ENCODE data around the gene TRPT1. TPM values are rescaled to one million over a fixed set of nuclear protein-coding genes. Genes with fewer than 3 reads are reported as not detected.

TRPT1 gene
- total RNA-seq, 1 experiment from 2014 or later: 43.1 TPM

DNA sequence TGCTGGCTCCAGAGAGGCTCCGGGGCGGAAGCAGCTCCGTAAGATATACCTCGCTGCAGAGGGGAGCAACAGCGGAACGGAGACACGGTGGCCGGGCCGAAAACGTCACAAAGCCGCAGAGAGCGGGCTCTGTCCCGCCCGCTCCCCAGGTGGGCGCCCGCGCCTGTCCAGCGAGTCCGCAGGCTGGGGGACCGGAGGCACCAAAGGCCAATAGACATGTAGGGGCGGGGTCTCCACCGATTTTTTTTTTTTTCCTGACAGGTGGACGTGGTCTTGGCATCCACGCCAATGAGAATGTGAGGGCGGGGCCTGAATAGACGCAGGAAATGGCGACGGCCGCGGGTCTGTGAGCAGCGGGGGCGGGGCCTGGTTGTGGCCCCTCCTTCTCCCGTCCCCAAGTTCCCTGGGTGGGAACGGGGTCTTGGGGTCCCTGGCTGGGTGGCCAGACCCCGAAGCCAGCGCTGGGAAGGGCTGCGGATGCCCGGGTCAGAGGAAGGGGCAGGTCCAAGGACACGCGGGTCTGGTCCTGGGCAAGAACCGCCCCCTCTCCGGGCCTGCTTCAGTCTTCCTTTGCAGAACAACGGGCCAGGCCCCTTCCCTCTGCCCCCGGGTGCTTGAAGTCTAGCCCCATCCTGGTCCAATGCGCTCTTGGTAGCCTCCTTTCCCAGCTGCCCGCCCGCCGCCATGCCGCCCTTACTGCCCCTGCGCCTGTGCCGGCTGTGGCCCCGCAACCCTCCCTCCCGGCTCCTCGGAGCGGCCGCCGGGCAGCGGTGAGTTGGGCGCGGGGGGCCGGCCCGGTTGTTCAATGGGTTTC is 4.4 kb upstream of the TRPT1 start, which contains the start of gene DNAJC4:
Gene DNAJC4, plus strand, starts transcription at position 378 of the 814 bp plus-strand sequence. Its CDS starts 307 bp downstream, at position 685.
- no peak for TF ChIP-seq CTCF (IDR thresholded peaks at IDR 0.05; ENCODE audit: unreplicated experiment)
- Mint-ChIP-seq H3K9me3 (ENCODE audit: low read depth, unreplicated experiment) (no peaks in the 10 kb centered on the region), H3K4me1 (ENCODE audit: low read depth, unreplicated experiment) (peaks cover 7% of the 10 kb centered on the region), H3K36me3 (ENCODE audit: insufficient read depth, unreplicated experiment) (peaks cover 81% of the 10 kb centered on the region), H3K27me3 (ENCODE audit: unreplicated experiment) (no peaks in the 10 kb centered on the region), H3K27ac (ENCODE audit: unreplicated experiment) (peak within 1 kb of the TSS; percentile 50), H3K4me3 (ENCODE audit: low read depth, unreplicated experiment) (peak within 1 kb of the TSS; percentile 92)
- no TSS peak for BruUV-seq (replicated peaks)
- CTCF ChIA-PET: interaction anchor here (0.5 to 0.6 kb wide), 3 partner anchors 14 to 442 kb away, joined by 3 to 4 read pairs (median 3); no protein-coding TSS in a partner anchor
- intact Hi-C loops (cut with micrococcal nuclease; ENCODE audit: unreplicated experiment): no loop called here
- DNase-seq: peak; percentile 94

- peak overlapping the region; percentile 50 for H3K27ac Mint-ChIP-seq (ENCODE audit: unreplicated experiment)
- no peaks in the 10 kb centered on the region for H3K27me3 Mint-ChIP-seq (ENCODE audit: unreplicated experiment)
- DNase-seq: no peak
- H3K9me3 Mint-ChIP-seq (ENCODE audit: low read depth, unreplicated experiment): no peaks in the 10 kb centered on the region
- CTCF ChIA-PET: interaction anchor here (0.6 to 0.8 kb wide), 3 partner anchors 45 to 442 kb away, joined by 3 to 7 read pairs (median 4); no protein-coding TSS in a partner anchor
- H3K36me3 Mint-ChIP-seq (ENCODE audit: insufficient read depth, unreplicated experiment): peaks cover 81% of the 10 kb centered on the region
- peak overlapping the region; percentile 92 for H3K4me3 Mint-ChIP-seq (ENCODE audit: low read depth, unreplicated experiment)
- intact Hi-C loops (cut with micrococcal nuclease; ENCODE audit: unreplicated experiment): no loop called here
- BruUV-seq (replicated peaks): no TSS peak
- TF ChIP-seq CTCF (IDR thresholded peaks at IDR 0.05; ENCODE audit: unreplicated experiment): no peak
- peaks cover 7% of the 10 kb centered on the region for H3K4me1 Mint-ChIP-seq (ENCODE audit: low read depth, unreplicated experiment)
Observed at GRCh38 chr11:64229744-64230170, 3.8 kb upstream of the TRPT1 start.

DNA sequence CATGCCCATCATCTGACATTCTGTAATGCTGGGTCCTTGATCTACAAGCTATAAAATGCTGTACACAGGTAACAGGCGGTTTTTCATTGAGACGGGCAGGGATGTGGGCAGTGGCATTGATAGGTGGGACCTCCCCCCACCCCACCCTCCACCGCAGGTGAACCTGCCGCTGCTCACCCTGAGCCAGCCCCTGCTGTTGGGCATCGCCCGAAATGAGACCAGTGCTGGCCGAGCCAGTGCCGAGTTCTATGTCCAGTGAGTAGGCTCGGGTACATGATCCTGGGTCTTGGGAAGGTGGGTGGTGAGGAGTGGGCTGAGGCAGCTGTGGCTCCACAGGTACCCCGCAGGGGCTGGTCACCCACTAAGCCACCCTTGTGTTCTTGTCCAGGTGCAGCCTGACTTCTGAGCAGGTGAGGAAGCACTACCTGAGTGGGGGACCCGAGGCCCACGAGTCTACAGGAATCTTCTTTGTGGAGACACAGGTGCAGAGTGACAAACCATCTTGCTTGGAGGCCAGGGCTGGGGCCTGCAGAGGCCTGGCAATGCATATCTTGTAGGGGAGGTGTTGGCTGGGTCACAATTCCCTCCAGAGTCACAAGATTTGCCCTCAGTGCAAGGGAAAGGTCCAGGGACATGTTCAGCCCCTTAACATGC is 3.2 kb upstream of the TRPT1 start:
- no peak for TF ChIP-seq CTCF (IDR thresholded peaks at IDR 0.05; ENCODE audit: unreplicated experiment)
- Mint-ChIP-seq H3K27ac (ENCODE audit: unreplicated experiment) (peak overlapping the region; percentile 50), H3K9me3 (ENCODE audit: low read depth, unreplicated experiment) (no peaks in the 10 kb centered on the region), H3K4me1 (ENCODE audit: low read depth, unreplicated experiment) (peaks cover 7% of the 10 kb centered on the region), H3K4me3 (ENCODE audit: low read depth, unreplicated experiment) (peak overlapping the region; percentile 92), H3K27me3 (ENCODE audit: unreplicated experiment) (no peaks in the 10 kb centered on the region), H3K36me3 (ENCODE audit: insufficient read depth, unreplicated experiment) (peaks cover 86% of the 10 kb centered on the region)
- BruUV-seq (replicated peaks): TSS peak; percentile 3
- intact Hi-C loops (cut with micrococcal nuclease; ENCODE audit: unreplicated experiment): no loop called here
- CTCF ChIA-PET: interaction anchor here (0.8 kb wide), 1 partner anchor 404 kb away, joined by 7 read pairs; no protein-coding TSS in a partner anchor
- DNase-seq: no peak

GRCh38 chr11:64227405-64227956 is 1.5 kb upstream of the TRPT1 start:
- peak overlapping the region; percentile 14 for H3K27ac Mint-ChIP-seq (ENCODE audit: unreplicated experiment)
- peaks cover 7% of the 10 kb centered on the region for H3K4me1 Mint-ChIP-seq (ENCODE audit: low read depth, unreplicated experiment)
- TF ChIP-seq CTCF (IDR thresholded peaks at IDR 0.05; ENCODE audit: unreplicated experiment): no peak
- H3K9me3 Mint-ChIP-seq (ENCODE audit: low read depth, unreplicated experiment): no peaks in the 10 kb centered on the region
- intact Hi-C loops (cut with micrococcal nuclease; ENCODE audit: unreplicated experiment): no loop called here
- CTCF ChIA-PET: interaction anchor here (1.0 kb wide), 1 partner anchor 15 kb away, joined by 3 read pairs; no protein-coding TSS in a partner anchor
- DNase-seq: no peak
- H3K4me3 Mint-ChIP-seq (ENCODE audit: low read depth, unreplicated experiment): peak overlapping the region; percentile 79
- no peaks in the 10 kb centered on the region for H3K27me3 Mint-ChIP-seq (ENCODE audit: unreplicated experiment)
- no TSS peak for BruUV-seq (replicated peaks)
- peaks cover 87% of the 10 kb centered on the region for H3K36me3 Mint-ChIP-seq (ENCODE audit: insufficient read depth, unreplicated experiment)
